Retinal pigment epithelial cell (primary cell): ENCODE data around the gene MROH2A.
"Not testable (repeated sequence)": the region's sequence is repeated elsewhere in the genome, so short reads cannot be mapped to it uniquely, and the experiment has no call there.

Experiments used
- DNase-seq: peaks from one replicate; pipeline ENCODE4 v3.0.0-alpha.2; 2010; ENCODE audit warnings: low read depth
- H3K4me3 ChIP-seq: 2 replicates; pipeline ENCODE4 v1.5.1; 2011; ENCODE audit warnings: mild to moderate bottlenecking, low read length, control low read depth, moderate library complexity
- CTCF ChIP-seq: conservative IDR thresholded peaks from 2 replicates; pipeline ENCODE4 v1.5.1; 2011; ENCODE audit warnings: low read depth, low read length, control low read depth, inconsistent platforms

MROH2A gene

GRCh38 chr2:233857511-233858141, 79.5 kb downstream of the MROH2A start:
- no peak overlapping the region for H3K4me3 ChIP-seq
- TF ChIP-seq CTCF, result peak; percentile 76
- DNase-seq, result no peak

GRCh38 chr2:233858331-233858730, 80.2 kb downstream of the MROH2A start:
- DNase-seq, result no peak
- no peak overlapping the region for H3K4me3 ChIP-seq
- no peak for TF ChIP-seq CTCF

GRCh38 chr2:233862261-233862768, 84.2 kb downstream of the MROH2A start:
- TF ChIP-seq CTCF, result no peak
- H3K4me3 ChIP-seq, result no peak overlapping the region
- no peak for DNase-seq

GRCh38 chr2:233865838-233866237, 87.7 kb downstream of the MROH2A start:
- TF ChIP-seq CTCF, result peak; percentile 40
- DNase-seq, result no peak

GRCh38 chr2:233866479-233866878, 88.3 kb downstream of the MROH2A start:
- TF ChIP-seq CTCF, result no peak
- H3K4me3 ChIP-seq, result no peak overlapping the region
- no peak for DNase-seq

More at GRCh38 chr2:233865838-233866237, 87.7 kb downstream of the MROH2A start:
- H3K4me3 ChIP-seq, result no peak overlapping the region

GRCh38 chr2:233867993-233868532, 89.9 kb downstream of the MROH2A start, which contains the start of gene MSL3B:
Gene MSL3B (minus strand): TSS chr2:233868386.
- no peak for TF ChIP-seq CTCF
- DNase-seq, result no peak
- peak within 1 kb of the TSS; percentile 55 for H3K4me3 ChIP-seq

- H3K4me3 ChIP-seq, result no peak overlapping the region
- no peak for DNase-seq
- TF ChIP-seq CTCF, result no peak
Observed at GRCh38 chr2:233871432-233871831, 93.3 kb downstream of the MROH2A start.

GRCh38 chr2:233872125-233872524, 94.0 kb downstream of the MROH2A start:
- H3K4me3 ChIP-seq, DNase-seq: not testable (repeated sequence)
